Measurements from ENCODE around the gene CXXC1.
"Not testable (repeated sequence)": the region's sequence is repeated elsewhere in the genome, so short reads cannot be mapped to it uniquely, and the experiment has no call there.

The CXXC1 gene

DNA sequence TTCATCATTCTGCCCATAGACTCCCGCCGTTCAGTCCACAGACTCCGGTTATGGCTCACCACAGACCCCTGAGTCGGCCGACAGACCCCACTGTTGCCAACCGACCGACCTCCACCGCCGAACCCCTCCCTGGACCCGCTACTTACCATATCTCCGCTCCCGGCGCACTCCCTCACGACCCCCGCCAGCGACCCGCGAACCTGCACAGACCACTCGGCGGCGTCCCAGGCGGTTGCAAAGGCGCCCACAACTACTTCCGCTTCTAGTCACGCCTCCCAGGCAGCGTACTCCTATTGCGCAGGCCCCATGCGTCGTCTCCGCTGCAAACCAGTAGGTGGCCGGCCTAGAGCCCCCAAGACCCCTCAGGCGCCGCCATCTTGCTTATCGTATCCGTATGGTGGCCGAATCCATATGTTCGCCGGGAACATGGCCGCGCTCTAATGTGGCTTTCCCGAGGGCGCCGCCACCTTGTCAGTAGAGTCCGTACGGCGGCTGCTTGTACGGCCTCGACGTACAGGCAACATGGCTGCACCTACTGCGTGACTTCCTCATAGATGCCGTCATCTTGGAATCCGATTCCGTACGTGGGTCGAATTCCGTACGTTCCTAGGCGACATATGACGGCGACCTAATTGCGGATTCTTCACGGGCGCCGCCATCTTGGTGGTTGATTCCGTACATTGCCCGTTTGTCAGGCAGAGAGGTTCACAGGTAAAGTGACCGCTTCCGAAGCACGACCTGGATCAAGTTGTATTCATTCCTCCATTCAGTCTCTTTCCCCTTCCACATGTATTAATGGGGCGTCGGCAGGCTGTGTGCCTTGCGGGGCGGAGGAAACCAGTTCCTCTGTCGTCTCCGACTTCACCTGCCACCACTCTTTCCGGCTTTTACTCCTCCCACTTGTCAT, at the start of gene CXXC1:
TSS of gene CXXC1 (minus strand) at position 252 of the 907 bp plus-strand sequence. CDS start at position 149, 103 bp downstream.
- peak; percentile 98 for DNase-seq

DNA sequence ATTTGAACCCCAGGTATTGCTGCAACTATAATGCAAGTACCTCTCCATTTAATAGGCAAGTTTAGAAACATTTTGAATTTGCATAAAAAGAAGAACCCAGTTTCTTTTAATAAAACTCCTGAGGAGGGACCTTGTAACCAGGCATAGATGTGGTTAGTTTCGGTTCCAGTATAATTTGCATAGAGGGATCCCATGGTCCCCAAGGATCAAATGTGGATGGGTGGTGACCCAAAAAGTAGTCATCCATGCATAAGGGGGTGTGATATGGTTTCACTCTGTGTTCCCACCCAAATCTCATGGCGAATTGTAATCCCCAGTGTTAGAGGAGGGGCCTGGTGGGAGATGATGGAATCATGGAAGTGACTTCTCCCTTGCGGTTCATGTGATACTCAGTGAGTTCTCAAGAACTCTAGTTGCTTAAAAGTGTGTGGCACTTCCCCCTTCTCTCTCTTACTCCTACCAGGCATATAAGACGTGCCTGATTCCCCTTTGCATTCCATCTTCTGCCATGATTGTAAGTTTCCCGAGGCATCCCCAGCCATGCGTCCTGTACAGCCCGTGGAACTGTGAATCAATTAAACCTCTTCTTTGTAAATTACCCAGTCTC, 47.2 kb upstream of the CXXC1 start:
- DNase-seq, result no peak

DNA sequence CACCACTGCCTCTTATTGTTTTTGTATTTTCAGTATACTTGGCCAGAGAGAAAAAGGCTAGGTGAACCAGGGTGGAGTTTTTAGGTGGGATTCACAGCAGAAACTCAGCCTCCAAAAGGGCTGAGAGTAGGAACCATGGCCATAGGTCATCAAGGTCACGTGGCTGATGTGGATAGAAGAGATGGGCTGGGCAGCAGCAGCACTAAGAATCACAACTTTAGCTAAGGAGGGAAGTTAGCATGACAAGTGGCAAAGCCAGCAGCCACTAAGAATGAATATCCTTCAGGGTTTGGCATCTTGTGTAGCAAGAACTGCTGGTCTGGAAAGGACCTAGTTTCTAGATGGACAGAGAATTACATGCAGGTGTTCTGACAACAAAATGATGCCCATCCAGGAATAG, 44.2 kb upstream of the CXXC1 start:
- no peak for DNase-seq

DNA sequence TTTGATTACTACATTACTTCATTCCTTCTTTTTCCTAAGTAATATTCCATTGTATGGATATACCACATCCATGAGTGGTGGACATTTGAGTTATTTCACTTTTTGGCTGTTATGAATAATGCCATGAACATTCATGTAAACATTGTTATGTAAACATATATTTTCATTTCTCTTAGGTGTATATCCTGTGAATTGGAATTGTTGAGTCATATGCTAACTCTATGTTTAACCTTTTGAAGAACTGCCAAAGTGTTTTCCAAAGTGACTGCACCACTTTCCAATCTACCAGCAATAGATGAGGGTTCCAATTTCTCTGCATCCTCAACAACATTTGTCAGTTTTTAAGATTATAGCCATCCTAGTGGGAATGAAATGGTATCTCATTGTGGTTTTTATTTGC, 42.7 kb upstream of the CXXC1 start:
- DNase-seq, result no peak

DNA sequence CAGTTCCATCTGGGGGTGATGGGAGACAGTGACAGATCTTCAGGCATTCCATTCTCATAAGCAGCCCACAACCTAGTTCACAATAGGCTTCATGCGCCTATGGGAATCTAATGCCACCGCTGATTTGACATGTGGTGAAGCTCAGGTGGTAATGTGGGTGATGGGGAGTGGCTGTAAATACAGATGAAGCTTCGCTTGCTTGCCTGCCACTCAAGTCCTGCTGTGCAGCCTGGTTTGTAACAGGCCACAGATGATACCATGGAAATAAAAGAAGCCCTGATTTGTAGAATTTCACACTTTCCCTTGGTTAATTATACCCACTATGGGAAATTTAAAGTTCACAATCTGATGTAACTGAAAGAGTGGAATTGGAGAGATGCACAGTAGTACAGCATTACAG, 40.5 kb upstream of the CXXC1 start:
- no peak for DNase-seq

DNA sequence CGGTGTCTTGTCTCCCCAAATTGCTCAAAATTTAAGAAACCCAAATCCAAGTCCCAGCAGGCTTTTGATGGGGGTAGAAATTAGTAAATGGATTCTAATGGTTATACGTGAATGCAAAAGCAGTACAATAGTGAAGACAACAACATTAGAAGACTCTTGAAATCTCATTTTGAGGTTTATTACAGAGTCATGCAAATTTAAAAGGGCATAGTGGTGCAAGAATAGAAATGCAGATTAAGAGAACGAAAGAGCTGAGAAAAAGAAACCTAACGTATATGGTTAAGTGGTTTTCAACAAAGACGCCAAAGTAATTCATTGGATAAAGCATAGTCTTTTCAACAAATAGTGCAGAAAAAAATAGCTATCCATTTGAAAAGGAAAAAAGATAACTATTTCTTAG, 33.2 kb upstream of the CXXC1 start:
- no peak for DNase-seq

DNA sequence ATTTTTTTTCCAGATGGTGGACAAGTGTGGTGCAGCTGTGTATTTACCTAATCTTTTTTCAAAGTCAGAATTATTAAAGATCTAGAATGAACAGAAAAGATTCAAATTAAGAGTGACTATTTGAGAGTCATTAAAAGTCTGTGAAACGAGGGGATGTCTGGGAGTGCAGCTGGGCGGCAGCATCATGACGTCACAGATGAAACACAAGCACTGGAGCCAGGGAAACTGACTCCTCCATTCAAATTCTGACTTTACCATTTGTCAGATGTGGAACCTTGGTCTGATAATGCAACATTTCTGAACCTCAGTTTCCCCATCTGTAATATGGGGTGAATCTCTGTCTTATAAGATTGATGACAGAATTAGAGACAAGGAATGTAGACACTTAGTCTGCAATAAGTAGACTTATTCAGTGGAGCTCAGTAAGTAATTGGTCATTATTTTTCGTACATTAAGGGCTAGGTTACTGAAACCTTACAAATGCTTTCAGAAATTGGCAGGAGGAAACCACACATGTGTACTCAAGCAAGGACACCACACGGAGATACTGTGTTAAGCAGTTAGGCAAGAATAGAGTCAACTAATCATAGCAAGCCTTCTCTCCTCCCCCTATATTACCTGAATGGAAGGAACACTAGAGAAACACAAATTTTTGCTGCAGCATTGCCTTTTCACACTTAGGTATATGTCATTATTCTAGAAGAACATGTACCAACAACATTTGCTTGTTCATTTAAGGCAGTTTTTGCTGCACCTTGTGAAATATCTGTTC, 27.8 kb upstream of the CXXC1 start:
- no peak for DNase-seq

DNA sequence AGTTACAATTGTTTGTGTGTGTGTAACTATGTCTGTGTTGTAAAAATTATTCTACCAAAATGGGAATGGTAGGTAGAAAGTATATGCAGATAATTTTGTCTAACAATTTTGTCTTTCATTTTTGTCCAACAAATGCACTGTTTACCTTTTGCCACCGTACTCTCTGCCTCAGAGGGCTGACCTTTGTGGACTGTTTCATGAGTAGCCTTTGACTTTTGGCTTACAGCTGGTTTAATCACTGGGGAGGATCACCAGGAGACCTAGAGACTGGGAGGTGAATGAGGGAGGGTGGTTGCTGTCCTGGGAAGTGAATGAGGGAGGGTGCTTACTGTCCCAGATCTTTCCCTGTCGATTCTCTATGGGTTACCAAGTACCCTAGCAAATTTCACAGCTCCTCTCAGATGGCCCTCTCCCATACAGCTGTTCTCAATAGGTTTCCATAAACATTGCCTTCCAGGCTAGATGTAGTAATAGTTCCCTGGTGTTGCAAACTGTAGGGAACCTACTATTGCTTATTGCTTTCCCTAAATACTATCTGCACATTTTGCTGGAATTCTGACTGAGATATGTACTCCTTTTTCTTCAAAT, 26.5 kb upstream of the CXXC1 start:
- DNase-seq, result no peak

DNA sequence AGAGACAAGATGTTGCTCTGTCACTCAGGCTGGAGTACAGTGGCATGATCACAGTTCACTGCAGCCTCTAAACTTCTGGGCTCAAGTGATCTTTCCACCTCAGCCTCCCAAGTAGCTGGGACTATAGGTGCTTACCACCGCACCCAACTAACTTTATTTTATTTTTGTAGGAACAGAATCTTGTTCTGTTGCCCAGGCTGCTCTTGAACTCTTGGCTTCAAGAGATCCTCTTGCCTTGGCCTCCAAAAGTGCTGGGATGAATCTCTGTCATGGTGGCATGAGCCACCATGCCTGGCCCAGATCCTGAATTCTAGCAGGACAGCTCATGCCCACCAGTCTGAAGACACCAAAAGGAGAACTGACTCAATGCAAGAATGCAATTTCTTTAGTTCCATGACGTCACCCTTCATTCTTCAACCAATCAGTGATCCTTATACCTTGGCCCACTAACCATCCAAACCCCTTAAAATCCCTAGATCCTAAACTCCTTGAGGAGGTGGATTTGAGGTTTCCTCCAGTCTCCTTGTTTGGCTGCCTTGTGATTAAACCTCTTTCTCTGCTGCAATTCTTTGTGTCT, 25.6 kb upstream of the CXXC1 start:
- no peak for DNase-seq

DNA sequence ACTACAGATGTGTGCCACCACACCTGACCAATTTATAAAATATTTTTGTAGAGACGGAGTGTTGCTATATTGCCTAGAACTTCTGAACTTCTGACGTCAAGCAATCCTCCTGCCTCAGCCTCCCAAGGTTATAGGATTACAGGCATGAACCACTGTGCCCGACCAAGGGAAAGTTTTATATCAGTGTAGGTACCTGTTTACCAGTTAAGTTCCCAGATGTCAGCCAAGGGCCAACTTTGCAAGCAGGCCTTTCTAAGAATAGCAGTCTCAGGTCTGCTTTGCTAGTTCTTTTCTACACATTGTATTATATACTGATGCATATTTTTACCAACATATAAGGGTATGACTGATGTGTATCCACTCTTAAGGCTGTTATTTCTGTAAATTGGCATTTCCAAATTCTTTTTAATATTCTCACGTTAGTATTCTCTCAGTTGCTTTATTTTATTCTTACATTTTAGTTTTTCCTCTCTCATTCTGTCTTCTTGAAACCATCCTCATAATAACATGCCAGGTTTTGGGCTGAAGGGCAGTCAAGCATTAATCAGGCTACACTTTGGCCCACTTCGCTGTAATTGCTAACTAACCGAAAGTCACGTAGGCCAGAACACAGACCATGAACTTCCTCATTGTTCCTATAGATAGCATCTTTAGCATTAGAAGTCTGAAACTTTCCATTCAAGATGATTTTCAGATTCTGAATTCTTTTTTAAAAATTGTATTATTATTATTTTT, 25.0 kb upstream of the CXXC1 start:
- no peak for DNase-seq

DNA sequence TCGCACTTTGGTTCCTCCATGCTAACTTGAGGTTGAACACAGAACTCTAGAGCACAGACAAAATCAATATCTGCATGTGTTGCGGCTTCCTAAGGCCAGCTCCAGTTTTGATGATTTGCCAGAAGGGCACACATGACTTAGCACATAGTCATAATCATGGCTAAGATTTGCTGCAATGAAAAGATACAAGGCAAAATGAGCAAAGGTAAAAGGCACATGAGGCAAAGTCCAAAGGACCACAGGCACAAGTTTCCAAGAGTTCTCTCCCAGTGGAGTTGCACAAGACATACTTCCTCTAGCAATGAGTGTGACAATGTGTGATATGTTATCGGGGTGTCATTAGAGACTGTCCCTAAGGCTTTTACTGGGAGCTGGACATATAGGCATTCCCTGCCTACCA, 24.2 kb upstream of the CXXC1 start:
- no peak for DNase-seq

DNA sequence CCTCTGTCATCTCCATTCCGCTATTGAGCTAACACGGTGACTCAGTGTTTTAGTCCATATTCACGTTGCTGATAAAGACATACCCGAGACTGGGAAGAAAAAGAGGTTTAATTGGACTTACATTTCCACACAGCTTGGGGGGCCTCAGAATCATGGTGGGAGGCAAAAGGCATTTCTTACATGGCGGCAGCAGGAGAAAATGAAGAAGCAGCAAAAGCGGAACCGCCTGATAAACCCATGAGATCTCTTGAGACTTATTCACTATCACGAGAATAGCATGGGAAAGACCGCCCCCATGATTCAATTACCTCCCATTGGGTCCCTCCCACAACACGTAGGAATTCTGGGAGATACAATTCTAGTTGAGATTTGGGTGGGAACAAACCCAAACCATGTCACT, 22.6 kb upstream of the CXXC1 start:
- DNase-seq, result no peak

DNA sequence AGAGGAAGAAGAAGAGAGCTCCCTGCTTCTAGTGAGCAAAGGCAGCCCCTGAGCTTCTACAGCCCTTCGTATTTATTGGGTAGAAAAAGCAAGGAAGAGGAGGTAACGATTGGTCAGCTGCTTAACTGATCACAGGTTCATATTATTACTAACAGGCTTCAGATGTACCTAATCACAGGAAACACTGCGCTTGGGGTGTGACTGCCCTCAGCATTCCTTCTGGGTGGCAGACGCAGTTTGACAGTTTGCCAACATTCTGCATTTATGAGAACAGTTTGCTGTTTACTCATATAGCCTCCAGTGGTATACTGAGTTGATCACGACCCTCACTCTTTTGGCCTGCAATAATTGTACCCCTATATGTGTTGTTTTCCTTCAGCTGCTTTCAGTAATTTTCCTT, 21.4 kb upstream of the CXXC1 start:
- not testable (repeated sequence) for DNase-seq

DNA sequence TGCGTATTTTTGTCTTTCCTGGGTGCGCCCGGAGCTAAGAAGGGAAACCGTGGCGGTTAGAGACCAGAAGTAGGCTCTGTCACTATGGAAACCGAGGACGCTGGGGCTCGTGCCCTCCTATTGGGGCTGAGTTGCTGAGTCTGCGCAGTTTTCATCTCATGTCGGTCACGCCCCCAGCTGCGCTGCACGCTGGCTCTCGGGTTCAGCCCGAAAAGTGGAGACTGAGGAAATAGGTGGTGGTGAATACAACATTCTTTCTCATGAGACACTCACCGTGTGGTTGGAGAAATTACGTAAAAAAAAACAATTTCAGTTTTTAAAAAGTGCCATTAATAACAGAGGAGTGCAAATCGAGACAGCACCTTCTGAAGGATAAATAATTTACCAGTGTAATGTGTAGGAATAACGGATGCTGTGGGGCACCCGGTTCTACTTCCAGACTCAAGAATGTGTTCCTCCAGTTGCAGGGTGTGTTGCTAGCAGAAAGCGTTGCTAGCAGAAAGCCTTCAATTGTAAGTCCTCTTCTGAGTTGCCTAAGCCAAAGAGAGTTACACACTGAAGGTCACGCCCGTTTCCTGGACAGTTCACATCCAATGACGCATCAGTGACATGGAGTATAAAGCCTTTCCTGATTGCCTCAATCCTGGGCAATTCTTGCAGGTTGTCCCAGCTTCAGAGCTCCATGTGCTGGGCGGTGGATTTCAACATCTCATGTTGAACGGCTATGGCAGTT, 20.4 kb upstream of the CXXC1 start:
- DNase-seq, result peak; percentile 84

DNA sequence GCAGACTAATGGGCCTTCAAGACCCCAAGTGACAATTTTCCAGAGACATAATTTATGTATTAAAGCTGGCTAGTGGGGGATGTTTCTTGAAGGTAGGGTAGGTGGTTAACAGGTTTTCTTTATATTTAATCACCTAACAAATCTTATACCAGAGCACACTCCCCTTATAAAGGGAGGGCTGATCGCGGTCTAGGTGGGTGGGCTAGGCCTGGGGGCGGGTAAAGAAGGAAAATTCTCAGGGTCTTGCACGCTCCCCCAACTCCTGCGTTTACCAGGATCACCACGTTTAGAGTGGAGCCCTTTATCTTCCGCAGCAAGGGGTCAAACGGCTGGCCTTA, 19.9 kb upstream of the CXXC1 start:
- DNase-seq, result no peak

DNA sequence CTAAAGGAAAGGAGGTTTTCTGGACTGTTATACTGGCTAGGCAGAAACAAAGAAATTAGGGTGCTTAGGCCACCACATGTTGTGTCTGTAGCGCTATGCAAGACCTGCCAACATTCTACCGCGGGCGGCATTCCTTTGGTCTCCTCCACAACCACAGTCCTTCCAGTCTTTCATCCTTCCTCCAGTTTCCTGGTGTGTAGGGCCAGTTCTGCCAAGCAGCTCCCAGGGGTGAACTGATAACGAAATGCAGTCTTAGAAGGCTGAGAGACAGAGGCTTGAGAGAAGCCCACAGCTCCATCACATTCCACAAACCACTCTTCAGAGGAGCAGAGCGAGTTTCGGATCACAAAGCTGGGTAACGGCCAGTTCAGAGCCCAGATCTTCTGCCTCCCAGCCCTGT, 19.5 kb upstream of the CXXC1 start:
- no peak for DNase-seq

DNA sequence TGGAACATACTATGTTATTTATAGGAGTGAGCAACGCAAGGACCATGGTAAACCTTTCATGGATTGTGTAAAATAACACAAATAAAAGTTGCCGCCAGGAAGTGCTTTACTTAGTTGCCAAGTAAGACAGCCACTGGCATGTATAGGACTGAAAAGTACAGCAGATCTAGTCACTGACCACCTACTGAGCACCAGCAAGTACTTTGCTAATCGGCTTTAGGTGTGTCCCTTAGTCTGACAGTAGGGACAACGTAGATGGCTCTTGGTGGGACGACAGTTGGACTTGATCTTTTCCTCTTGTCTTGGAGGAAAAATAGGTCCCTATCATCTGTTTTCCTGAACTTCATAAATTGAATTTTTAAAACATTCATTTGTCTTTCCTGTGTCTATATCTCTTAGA, 13.6 kb upstream of the CXXC1 start:
- DNase-seq, result no peak

DNA sequence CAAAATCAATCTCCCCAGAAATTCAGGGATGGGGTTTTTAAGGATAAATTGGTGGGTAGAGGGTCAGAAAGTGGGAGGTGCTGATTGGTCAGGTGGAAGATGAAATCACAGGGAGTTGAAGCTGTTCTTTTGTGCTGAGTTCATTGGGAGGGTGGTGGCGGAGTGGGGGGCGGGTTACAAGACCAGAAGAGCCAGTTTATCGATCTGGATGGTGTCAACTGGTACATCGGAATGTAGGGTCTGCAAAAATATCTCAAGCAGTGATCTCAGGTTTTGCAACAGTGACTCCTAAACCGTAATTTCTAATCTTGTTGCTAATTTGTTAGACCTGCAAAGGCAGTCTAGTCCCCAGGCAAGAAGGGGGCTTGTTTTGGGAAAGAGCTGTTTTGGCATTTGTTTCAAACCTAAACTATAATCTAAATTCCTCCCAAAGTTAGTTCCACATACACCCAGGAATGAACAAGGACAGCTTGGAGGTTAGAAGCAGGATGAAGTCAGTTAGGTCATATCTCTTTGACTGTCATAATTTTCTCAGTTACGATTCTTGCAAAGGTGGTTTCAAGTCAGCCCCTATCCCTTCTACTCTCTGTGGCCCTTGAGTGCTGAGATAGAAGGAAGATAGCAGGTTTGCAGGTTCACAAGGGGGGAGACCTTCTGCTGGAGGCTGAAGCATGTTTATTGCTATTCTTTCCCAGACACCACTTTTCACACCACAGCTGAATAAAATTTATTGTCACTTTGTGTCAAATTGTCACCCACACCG, 12.3 kb upstream of the CXXC1 start:
- DNase-seq, result no peak

DNA sequence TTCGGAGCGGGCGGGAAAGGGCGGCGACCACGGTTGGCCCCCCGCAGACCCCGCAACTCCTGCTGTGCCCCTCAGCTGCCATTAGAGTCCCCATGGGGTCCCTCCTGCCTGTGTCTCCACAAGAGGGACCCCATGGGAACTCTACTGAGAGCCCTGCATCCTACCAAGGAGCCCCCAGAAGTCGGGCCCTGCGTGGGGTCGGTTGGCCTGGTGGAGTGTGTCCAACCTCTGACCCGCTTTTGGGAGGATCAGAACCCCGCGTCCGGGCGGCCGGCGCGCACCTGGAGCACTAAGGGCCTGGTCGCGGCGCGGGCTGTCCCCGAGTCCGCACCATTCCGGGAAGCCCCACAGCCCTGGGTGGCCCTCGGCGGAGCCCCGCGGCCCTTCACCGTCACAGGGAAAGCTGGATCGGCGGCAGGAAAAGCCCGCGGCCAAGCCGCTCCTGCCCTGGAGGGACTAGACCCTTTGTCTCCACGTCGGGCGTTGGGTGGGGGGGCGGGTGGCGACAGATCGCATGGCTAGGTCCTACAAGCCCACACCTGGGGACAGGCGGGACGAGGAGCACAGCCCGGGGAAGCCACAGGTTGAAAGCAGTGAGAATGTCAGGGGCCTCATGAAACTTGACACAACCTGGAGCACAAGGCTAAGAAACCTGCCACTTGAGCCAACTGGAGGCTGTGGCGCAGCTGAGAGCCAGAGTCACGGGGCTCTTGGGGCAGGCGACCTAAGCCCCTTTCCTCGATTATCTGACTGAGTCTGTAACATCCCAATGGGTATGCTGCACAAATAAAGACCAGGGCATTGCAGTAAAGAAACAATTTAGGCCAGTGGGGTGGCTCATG, 11.2 kb upstream of the CXXC1 start:
- DNase-seq, result no peak

All from KG1 (cell line).